ENCODE results near the gene LRRC25.
"Not testable (repeated sequence)": the region's sequence is repeated elsewhere in the genome, so short reads cannot be mapped to it uniquely, and the experiment has no call there.

LRRC25 gene

DNA sequence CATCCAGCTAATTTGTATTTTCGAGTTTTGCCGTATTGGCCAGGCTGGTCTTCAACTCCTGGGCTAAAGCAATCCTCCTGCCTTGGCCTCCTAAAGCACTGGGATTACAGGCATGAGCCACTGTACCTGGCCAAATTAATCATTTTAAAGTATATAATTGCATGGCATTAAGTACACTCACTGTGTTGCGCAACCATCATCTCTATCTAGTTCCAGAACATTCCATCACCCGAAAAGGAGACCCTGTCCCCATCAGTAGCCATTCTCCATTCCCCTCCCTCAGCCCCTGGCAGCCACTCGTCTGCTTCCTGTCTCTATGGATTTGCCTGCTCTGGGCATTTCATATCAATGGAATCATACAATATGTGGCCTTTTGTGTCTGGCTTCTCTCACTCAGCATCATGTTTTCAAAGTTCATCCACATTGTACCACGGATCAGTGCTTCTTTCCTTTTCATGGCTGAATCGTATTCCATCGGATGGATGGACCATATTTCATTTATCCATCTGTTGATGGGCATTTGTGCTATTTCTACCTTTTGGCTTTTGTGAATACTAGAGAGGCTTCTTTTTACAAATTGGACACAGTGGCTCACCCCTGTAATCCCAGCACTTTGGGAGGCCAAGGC is 43.9 kb downstream of the LRRC25 start:
- no peak for TF ChIP-seq POLR2A (IDR thresholded peaks at IDR 0.05; ENCODE audit: low read depth, low read length)
- FAIRE-seq: no peak
- no peak for DNase-seq (ENCODE audit: insufficient read length, low spot score)

DNA sequence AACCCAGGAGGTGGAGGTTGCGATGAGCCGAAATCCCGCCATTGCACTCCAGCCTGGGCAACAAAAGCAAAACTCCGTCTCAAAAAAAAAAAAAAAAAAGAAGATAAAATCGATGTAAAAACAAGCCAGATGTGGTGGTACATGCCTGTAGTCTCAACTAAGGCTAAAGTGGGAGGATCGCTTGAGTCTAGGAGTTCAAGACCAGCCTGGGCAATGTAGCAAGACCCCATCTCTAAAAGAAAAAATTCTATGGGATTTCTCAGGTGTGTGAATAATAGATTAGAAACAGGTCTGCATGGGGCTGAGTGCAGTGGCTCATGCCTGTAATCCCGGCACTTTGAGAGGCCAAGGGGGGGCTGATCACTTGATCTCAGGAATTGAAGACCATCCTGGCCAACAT is 45.9 kb downstream of the LRRC25 start:
- FAIRE-seq (no peak), DNase-seq (ENCODE audit: insufficient read length, low spot score) (no peak)
- no peak for TF ChIP-seq POLR2A (IDR thresholded peaks at IDR 0.05; ENCODE audit: low read depth, low read length)

DNA sequence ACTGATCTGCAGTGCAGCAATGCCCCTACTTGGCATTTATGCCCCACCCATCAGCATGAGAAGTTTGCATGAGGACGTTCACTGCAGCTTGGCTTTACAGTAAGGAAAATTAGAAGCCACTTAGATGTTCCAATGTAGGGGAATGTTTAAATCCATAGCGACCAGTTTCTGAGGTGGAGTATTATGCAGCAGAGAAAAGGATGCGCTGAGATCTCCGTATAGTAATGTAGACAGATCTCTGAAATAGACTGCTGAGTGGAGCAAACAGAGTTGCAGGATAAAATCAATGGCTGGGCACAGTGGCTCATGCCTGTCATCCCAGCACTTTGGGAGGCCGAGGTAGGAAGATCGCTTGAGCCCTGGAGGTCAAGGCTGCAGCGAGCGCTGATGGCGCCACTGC is 46.9 kb downstream of the LRRC25 start:
- FAIRE-seq (no peak), DNase-seq (ENCODE audit: insufficient read length, low spot score) (no peak)

GRCh38 chr19:18349524-18350128 is 47.8 kb downstream of the LRRC25 start:
- DNase-seq (ENCODE audit: insufficient read length, low spot score) (peak; percentile 51), FAIRE-seq (no peak)
- no peak for TF ChIP-seq POLR2A (IDR thresholded peaks at IDR 0.05; ENCODE audit: low read depth, low read length)

More for the DNA sequence above, 46.9 kb downstream of the LRRC25 start:
- TF ChIP-seq POLR2A (IDR thresholded peaks at IDR 0.05; ENCODE audit: low read depth, low read length): no peak

- FAIRE-seq; DNase-seq (ENCODE audit: insufficient read length, low spot score): not testable (repeated sequence)
Measured at GRCh38 chr19:18348818-18349339, 48.5 kb downstream of the LRRC25 start.

GRCh38 chr19:18348171-18348570 is 49.3 kb downstream of the LRRC25 start:
- no peak for TF ChIP-seq POLR2A (IDR thresholded peaks at IDR 0.05; ENCODE audit: low read depth, low read length)
- FAIRE-seq (no peak), DNase-seq (ENCODE audit: insufficient read length, low spot score) (no peak)

DNA sequence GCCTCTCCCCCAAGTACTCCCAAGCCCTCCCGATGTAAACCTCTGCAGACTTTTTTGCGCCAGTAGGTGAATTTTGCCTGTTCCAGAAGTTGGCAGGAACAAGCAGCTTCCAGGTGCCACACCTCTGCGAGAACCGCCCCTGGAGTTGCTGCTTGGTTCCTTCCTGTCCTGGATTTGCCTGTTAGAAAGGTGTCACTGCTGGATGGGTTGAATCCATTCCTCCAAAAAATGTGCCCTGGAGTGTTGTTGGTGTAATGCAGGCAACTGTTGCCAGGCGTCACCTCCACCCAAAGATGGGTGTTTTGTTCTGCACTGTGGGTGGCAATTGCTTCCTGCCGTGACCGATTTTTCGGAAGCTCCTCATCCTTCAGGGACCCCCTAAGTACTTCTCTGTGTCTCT is 51.3 kb downstream of the LRRC25 start:
- DNase-seq (ENCODE audit: insufficient read length, low spot score) (no peak), FAIRE-seq (no peak)
- no peak for TF ChIP-seq POLR2A (IDR thresholded peaks at IDR 0.05; ENCODE audit: low read depth, low read length)

- no peak for TF ChIP-seq POLR2A (IDR thresholded peaks at IDR 0.05; ENCODE audit: low read depth, low read length)
- DNase-seq (ENCODE audit: insufficient read length, low spot score): no peak
- FAIRE-seq: no peak
Measured at GRCh38 chr19:18345296-18345695, 52.1 kb downstream of the LRRC25 start.

- TF ChIP-seq POLR2A (IDR thresholded peaks at IDR 0.05; ENCODE audit: low read depth, low read length): no peak
Measured at GRCh38 chr19:18344582-18344950, 52.9 kb downstream of the LRRC25 start.

DNA sequence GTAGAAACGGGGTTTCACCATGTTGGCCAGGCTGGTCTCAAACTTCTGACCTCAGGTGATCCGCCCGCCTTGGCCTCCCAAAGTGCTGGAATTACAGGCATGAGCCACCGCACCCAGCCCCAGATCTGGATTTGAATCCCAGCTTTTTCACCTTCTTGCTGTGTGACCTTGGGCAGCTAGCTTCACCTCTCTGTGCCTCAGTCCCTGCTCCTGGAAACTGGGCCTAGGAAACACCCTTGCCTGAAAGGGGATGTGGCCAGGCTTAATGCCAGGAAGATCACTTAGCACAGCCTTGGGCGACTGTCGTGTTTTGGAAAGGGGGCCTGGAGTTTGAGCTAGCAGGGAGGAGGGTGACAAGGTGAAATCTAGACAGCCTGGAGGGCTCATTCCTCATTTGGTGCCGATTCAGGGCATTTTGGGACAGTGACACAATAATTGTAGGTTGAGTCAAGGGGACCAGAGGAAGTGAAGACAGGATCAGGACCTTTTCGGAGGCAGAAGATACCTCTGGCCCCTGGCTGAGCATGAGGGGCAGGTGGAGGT is 55.3 kb downstream of the LRRC25 start:
- FAIRE-seq (no peak), DNase-seq (ENCODE audit: insufficient read length, low spot score) (no peak)
- no peak for TF ChIP-seq POLR2A (IDR thresholded peaks at IDR 0.05; ENCODE audit: low read depth, low read length)

More at GRCh38 chr19:18344582-18344950, 52.9 kb downstream of the LRRC25 start:
- DNase-seq (ENCODE audit: insufficient read length, low spot score): no peak
- FAIRE-seq: no peak
